AG04450 (cell line): ENCODE measurements around the gene LTBP1. TPM values are rescaled to one million over a fixed set of nuclear protein-coding genes. Genes with fewer than 3 reads are reported as not detected.
A peak's percentile ranks its signal among the peaks of the same experiment; 100 is the strongest.

Experiments
- CTCF ChIA-PET: fragments of 300-600, 350-600 bp; formaldehyde crosslinking; extraction: SDS; loops from one replicate; lab custom pipeline; 2022; ENCODE audit warnings: antibody characterized with exemption, inconsistent platforms; lab: Charles Lee
- POLR2A ChIA-PET: fragments of 350-600 bp; formaldehyde crosslinking; extraction: SDS; loops from one replicate; lab custom pipeline; 2021; ENCODE audit warnings: antibody characterized with exemption, inconsistent platforms; lab: Yijun Ruan, JAX
- DNase-seq: peaks from one replicate; pipeline ENCODE4 v3.0.0-alpha.2; 2011; ENCODE audit warnings: low read depth, low spot score
- H3K27ac ChIP-seq: one replicate; pipeline ENCODE4 v1.5.1; 2012; ENCODE audit warnings: low read depth, low read length, control low read depth
- H3K27me3 ChIP-seq: one replicate; pipeline ENCODE4 v1.6.0; 2012; ENCODE audit warnings: low read length; ENCODE audit not compliant: control insufficient read depth, insufficient read depth
- H3K4me3 ChIP-seq: 2 replicates; pipeline ENCODE4 v1.5.1; 2011; ENCODE audit warnings: mild to moderate bottlenecking, low read depth, low read length, control low read depth
- H3K9me3 ChIP-seq: 2 replicates; pipeline ENCODE4 v1.5.1; 2012; ENCODE audit warnings: low read length; ENCODE audit not compliant: control insufficient read depth, insufficient read depth
- polyA plus RNA-seq: library from polyadenylated mRNA; depleted of rRNA; stranded (reverse); fragments of >200 nt; gene quantifications from 2 replicates; pipeline ENCODE4 v1.2.3, GENCODE V29; 2011
- TF ChIP-seq, protein P1 (sequence below): IDR thresholded peaks from 2 replicates; pipeline ENCODE4 v1.5.1; 2011; ENCODE audit warnings: low read depth, low read length, control low read depth, inconsistent platforms

The LTBP1 gene
- polyA plus RNA-seq, 1 experiment: 517 TPM

DNA sequence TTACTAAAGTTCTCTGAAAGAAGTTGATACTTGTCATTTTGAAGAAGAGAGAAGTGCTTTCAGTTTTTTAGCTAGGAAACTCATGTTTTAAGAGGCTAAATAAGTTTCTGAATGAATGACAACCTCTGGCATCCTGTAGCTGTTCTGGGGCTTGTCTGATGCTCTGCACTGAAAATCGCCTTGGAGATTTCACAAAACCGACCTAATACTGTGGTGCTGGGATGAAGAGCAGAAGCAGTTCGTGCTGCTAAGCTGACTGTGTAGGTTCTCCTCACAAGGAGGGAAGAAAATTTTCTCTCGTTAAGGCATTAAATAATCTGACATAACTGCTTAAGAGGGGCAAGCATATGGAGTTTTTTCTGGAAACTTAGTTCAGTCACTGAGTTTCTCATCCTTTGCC is 193.2 kb downstream of the LTBP1 start:
- H3K27ac ChIP-seq: no peak overlapping the region

DNA sequence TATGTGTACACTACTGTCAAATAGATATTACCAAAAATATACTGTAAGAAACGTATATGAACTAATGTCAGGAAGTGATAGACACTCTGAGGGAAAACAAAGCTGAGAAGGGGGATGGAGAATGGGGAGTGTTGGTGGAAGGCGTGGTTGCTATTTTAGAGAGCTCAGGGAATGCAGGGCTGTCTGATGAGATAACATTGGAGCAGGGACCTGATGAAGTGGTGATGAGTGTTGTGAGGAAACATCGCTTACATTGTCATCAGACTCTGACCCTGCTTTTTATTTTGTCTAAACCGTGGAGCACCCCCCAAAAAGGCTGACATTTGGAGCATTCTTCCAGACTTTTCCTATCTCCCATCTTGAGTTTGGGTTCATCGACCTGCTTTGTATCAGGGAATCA is 194.7 kb downstream of the LTBP1 start:
- TF ChIP-seq, protein P1, sequence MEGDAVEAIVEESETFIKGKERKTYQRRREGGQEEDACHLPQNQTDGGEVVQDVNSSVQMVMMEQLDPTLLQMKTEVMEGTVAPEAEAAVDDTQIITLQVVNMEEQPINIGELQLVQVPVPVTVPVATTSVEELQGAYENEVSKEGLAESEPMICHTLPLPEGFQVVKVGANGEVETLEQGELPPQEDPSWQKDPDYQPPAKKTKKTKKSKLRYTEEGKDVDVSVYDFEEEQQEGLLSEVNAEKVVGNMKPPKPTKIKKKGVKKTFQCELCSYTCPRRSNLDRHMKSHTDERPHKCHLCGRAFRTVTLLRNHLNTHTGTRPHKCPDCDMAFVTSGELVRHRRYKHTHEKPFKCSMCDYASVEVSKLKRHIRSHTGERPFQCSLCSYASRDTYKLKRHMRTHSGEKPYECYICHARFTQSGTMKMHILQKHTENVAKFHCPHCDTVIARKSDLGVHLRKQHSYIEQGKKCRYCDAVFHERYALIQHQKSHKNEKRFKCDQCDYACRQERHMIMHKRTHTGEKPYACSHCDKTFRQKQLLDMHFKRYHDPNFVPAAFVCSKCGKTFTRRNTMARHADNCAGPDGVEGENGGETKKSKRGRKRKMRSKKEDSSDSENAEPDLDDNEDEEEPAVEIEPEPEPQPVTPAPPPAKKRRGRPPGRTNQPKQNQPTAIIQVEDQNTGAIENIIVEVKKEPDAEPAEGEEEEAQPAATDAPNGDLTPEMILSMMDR: no peak
- POLR2A ChIA-PET: interaction anchor here (0.7 kb wide), 1 partner anchor 29 kb away, joined by 3 read pairs; no protein-coding TSS in a partner anchor
- CTCF ChIA-PET: interaction anchor here (0.5 kb wide), 1 partner anchor 446 kb away, joined by 3 read pairs; no protein-coding TSS in a partner anchor

More for the DNA sequence above, 193.2 kb downstream of the LTBP1 start:
- H3K4me3 ChIP-seq: no peak overlapping the region
- H3K9me3 ChIP-seq: no peaks in the 10 kb centered on the region
- H3K27me3 ChIP-seq: no peaks in the 10 kb centered on the region
- no peak for DNase-seq
- TF ChIP-seq, protein P1: no peak
- ChIA-PET CTCF (no interaction called here), POLR2A (no interaction called here)

DNA sequence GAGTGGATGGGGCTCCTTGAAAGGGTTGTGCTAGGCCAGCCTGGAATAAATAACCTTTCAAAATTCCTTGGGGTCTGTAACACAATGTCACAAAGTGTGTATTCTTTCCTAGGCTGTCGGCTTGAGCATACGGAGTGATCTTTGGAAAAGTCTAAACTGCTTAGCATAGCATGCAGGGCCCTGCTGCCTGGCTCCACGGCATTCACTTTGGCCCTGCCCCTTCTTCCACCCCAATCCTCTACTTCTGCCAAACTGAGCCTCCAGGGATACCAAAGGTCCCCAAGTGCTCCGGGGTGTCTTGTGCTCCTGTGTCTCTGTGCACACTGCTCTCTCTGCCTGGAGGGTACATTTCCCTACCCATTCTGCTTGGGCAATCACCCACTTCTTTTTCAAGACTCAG is 196.1 kb downstream of the LTBP1 start:
- TF ChIP-seq, protein P1: no peak
- CTCF ChIA-PET: no interaction called here
- POLR2A ChIA-PET: no interaction called here
- no peaks in the 10 kb centered on the region for H3K9me3 ChIP-seq
- no peaks in the 10 kb centered on the region for H3K27me3 ChIP-seq
- H3K4me3 ChIP-seq: no peak overlapping the region
- H3K27ac ChIP-seq: peak overlapping the region; percentile 13
- DNase-seq: no peak

More for the DNA sequence above, 194.7 kb downstream of the LTBP1 start:
- no peak for DNase-seq
- Histone ChIP-seq H3K9me3 (no peaks in the 10 kb centered on the region), H3K27ac (no peak overlapping the region), H3K27me3 (no peaks in the 10 kb centered on the region), H3K4me3 (no peak overlapping the region)

DNA sequence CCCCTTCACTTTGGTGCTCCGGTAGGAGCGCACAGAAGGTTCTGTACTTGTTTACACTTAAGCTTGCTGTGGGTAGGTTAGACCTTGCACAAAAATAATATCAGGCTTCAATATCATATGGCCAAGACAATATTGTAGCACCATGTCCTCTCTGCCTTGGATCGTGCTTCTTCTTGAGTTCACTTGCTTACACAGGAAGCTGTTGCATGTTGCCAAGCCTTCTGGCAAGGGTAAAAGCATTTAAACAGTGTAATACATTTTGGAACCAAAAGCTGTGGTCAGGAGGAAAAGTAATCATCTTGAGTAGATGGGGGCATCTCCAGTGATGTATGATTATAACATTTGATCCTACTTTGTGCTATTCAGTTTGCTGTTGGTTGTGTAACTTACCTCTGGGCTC is 197.5 kb downstream of the LTBP1 start:
- no peak for DNase-seq
- H3K9me3 ChIP-seq: no peaks in the 10 kb centered on the region
- H3K27me3 ChIP-seq: no peaks in the 10 kb centered on the region
- POLR2A ChIA-PET: interaction anchor here (0.8 kb wide), 1 partner anchor 10 kb away, joined by 3 read pairs; no protein-coding TSS in a partner anchor
- CTCF ChIA-PET: interaction anchor here (1.0 kb wide), 1 partner anchor 297 kb away, joined by 3 read pairs; no protein-coding TSS in a partner anchor
- TF ChIP-seq, protein P1: no peak
- H3K27ac ChIP-seq: no peak overlapping the region
- H3K4me3 ChIP-seq: no peak overlapping the region

DNA sequence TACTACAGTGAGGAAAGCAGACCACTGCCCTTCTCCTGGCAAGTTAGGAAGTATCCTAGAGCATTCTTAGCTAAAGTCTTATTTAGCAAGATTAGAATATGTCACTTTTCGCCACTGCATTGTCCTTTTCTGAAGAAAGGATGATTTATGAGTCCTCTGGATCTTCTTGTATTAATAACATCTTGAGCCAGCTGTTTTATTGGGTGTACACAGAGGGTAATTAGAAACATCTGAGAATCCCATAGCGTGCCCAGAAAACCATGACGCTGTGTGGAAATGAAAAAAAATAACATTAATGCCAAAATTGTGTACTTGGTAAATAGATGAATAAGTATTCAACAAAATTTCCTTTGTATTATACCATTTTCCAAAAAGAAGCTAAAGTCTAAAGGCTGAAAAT is 198.7 kb downstream of the LTBP1 start:
- H3K9me3 ChIP-seq: no peaks in the 10 kb centered on the region
- ChIA-PET POLR2A (interaction anchor here (0.6 kb wide), 1 partner anchor 140 kb away, joined by 8 read pairs; no protein-coding TSS in a partner anchor), CTCF (interaction anchor here (1.0 to 1.2 kb wide), 2 partner anchors 111 to 296 kb away, joined by 3 to 7 read pairs; no protein-coding TSS in a partner anchor)
- DNase-seq: no peak
- TF ChIP-seq, protein P1: no peak
- no peaks in the 10 kb centered on the region for H3K27me3 ChIP-seq
- H3K27ac ChIP-seq: no peak overlapping the region
- H3K4me3 ChIP-seq: no peak overlapping the region
